GM12801 (cell line): Measurements from ENCODE around the gene DNAJC11.

Experiments
- CTCF ChIP-seq: IDR thresholded peaks from one replicate; pipeline ENCODE4 v1.5.1; 2011; ENCODE audit warnings: control low read depth; ENCODE audit not compliant: insufficient read length; ENCODE audit errors: extremely low read depth

DNAJC11 gene

GRCh38 chr1:6658359-6659060 lies 43.1 kb downstream of the DNAJC11 start:
- no peak for TF ChIP-seq CTCF

- no peak for TF ChIP-seq CTCF
Observed at GRCh38 chr1:6657138-6657537, 44.5 kb downstream of the DNAJC11 start.

- TF ChIP-seq CTCF = no peak
Observed at GRCh38 chr1:6653436-6654290, 48.0 kb downstream of the DNAJC11 start.

- TF ChIP-seq CTCF = no peak
Observed at GRCh38 chr1:6652986-6653385, 48.6 kb downstream of the DNAJC11 start.

- no peak for TF ChIP-seq CTCF
Observed at GRCh38 chr1:6651909-6652308, 49.7 kb downstream of the DNAJC11 start.

GRCh38 chr1:6648556-6648955 lies 53.1 kb downstream of the DNAJC11 start:
- TF ChIP-seq CTCF = no peak

- no peak for TF ChIP-seq CTCF
Observed at GRCh38 chr1:6646499-6647148, 55.0 kb downstream of the DNAJC11 start.
